HG03521 (cell line): Measurements from ENCODE around the gene ZNRF4.

Experiments used
- ATAC-seq: cut with Tn5 transposase; IDR thresholded peaks from one replicate; pipeline ENCODE4 v1.9.1; 2021; ENCODE audit warnings: mild to moderate bottlenecking, moderate library complexity; ENCODE audit not compliant: unreplicated experiment

The ZNRF4 gene

GRCh38 chr19:5440299-5440698 is 14.9 kb upstream of the ZNRF4 start:
- no peak for ATAC-seq

DNA sequence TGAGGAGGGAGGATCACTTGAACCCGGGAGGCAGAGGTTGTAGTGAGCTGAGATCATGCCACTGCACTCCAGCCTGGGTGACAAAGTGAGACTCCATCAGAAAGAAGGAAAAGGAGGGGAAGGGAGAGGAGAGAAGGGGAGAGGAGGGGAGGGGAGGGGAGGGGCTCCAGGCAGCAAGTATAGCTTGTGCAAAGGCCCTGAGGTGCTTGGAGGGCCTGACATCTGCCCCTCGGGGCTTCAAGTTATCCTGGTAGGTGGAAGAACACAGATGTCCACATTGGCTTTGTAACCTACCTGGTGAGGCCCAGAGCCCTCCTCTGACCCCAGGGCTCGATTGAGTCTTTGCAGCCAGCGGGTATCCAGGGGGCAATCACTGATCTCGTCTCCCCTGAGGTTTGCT is 11.5 kb upstream of the ZNRF4 start:
- ATAC-seq = no peak

DNA sequence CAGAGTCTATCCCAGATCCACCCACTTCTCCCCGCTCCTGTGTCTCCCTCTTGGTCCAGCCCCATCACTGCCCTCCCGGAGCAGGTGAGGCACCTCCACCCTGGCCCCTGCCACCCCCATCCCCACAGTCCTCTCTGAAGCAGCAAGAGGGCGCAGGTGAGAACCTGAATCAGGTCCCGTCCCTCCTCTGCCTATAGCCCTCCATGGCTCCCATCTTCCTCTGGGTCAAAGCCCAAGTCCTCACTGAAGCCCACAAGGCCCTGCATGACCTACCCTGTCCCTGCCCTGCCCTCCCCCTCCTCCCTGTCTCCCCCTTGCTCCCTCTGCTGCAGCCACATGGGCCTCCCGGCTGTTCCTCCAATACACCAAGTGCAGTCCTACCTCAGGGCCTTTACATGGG is 10.8 kb upstream of the ZNRF4 start:
- ATAC-seq = no peak

GRCh38 chr19:5445071-5445470 is 10.1 kb upstream of the ZNRF4 start:
- ATAC-seq = no peak

DNA sequence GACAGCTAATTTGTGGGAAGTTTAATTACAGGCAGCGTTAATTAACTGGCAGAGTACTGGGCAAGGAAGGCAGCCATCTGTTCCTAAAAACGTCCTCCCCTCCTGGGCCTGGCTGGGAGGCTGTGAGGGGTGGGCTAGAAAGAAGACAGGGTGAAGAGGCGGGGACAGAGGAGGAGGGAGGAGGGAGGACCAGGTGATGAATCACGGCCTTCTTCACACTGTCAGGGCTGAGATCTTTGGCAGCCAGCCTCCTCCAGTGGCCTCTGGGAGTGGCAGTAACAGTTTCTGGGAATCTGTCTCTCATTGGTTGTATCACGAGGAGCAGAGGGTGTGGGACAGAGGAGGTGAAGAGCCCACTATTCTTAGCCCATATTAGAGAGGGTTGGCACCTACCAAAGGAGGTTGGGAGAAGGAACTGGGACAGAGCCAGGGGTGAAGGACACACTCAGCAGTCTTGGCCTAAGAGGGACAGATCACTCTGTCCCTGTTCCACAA is 9.6 kb upstream of the ZNRF4 start:
- ATAC-seq = no peak

- no peak for ATAC-seq
Measured at GRCh38 chr19:5447700-5448311, 7.4 kb upstream of the ZNRF4 start.

GRCh38 chr19:5448374-5448773 is 6.8 kb upstream of the ZNRF4 start:
- no peak for ATAC-seq

GRCh38 chr19:5450482-5451126 is 4.6 kb upstream of the ZNRF4 start:
- ATAC-seq = no peak

- ATAC-seq = no peak
Measured at GRCh38 chr19:5451494-5451893, 3.7 kb upstream of the ZNRF4 start.

- ATAC-seq = no peak
Measured at GRCh38 chr19:5452594-5453565, 2.3 kb upstream of the ZNRF4 start.

DNA sequence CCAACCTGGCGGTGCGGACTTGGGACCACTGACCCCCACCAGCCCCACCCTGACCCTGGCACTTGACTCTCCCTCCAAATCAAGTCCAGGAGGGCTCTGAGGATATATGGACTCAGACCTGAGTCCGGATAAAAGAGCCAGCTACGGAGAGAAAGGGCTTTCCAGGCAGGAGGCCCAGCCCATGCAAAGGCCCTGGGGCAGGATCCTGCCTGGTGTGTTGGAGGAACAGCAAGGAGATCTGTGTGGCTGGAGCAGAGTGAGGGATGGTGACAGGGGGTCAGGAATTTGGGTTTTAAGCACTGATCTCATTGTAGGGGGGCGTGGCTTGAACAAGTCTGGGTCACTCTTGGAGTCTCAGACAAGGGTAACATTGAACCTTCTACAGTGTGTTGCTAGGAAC is 474 bp upstream of the ZNRF4 start:
- ATAC-seq = no peak

- ATAC-seq = no peak
Measured at GRCh38 chr19:5456130-5456840, 1.1 kb downstream of the ZNRF4 start.

DNA sequence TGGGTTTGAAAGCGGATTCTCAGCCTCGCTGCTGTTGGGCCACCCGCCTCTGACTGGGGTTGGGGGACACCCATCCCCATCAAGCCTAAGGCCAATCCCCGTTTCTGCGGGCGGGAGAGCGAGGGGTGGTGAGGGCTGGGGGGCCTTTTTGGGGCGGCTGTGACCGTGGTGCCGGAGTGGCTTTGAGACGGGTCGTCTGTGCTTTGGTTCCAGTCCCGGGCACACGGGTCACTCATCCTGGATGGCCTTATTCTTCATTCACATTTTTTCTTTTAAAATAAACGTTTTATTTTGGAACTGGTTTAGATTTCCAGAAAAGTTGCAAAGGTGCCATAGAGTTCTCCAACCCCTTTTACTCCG is 1.6 kb downstream of the ZNRF4 start:
- no peak for ATAC-seq

DNA sequence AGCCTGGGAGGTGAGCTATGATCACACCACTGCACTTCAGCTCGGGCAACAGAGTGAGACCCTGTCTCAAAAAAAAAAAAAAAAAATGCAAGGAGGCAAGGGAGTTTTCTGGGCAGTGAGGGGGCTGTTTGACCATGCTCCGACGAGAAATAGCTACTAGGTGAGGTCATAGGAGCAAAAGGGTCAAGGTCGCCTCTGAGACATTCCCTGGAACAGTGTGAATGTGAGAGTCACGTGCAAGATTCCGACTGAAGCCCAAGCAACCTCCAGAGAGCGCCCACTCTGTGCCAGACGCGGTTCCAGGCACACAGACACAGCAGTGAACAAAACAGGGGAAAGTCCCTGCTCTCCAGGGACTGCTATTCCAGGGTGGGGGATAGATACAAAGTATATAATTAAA is 2.5 kb downstream of the ZNRF4 start:
- ATAC-seq = no peak

- ATAC-seq = no peak
Measured at GRCh38 chr19:5458420-5458819, 3.2 kb downstream of the ZNRF4 start.

GRCh38 chr19:5459360-5459759 is 4.1 kb downstream of the ZNRF4 start:
- no peak for ATAC-seq

GRCh38 chr19:5460748-5461147 is 5.5 kb downstream of the ZNRF4 start:
- ATAC-seq = no peak

DNA sequence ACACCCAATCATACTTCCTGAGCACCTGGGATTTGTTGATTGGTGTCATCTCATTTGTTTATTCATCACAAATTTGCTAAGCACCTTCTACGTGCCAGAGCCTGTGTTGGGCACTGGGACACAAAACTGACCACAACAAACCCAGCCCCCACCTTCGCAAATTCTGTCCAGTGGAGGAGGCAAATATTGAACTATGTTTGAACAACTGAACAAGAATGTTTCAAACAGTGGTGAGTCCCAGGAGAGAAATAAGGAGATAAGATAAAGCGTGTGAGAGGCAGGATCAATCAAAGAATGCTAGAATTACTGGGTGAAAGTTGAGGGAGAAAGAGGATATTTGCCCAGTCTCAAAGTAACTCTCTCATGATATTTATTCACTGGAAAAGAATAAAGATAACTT is 8.7 kb downstream of the ZNRF4 start:
- ATAC-seq = no peak

DNA sequence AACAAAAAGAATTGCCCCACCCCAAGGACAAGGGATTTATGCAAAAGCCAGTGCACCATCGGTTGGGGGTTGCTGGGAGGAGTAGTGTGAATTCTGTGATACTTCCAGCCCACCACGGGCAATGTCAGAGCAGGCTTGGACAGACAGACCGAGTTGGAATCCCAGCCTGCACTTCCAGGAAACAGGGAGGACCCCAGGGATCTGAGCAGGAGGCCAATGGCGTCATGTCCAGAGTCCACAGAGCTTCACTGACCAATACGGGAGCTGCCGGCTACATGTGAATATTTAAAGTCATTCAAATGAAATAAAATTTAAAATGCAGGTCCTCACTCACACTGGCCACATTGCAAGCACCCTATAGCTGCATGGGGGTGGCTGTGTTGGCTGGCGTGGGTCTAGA is 10.9 kb downstream of the ZNRF4 start:
- ATAC-seq = no peak

DNA sequence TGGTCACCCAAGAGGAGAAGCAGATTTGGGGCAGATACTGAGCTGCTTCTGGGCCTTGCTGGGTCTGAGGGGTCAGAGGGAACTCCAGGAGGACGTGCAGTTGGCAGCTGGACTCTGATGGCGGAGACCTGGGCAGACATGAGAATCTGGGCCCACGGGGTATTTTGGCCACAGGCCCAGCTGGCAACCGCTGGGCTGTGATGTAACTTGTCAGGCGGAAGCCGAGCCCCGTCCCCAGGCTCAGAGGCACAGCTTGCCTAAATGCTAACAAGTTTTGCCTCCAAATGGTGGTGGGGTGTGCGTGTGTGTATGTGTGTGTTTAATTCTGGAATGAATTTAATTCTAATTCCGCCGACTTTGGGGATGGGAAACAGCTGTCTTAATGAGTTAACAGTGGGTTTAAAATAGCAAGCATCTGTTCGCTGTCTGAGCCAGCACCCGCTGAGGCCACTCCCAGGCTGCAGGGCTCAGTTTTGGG is 11.6 kb downstream of the ZNRF4 start:
- no peak for ATAC-seq

DNA sequence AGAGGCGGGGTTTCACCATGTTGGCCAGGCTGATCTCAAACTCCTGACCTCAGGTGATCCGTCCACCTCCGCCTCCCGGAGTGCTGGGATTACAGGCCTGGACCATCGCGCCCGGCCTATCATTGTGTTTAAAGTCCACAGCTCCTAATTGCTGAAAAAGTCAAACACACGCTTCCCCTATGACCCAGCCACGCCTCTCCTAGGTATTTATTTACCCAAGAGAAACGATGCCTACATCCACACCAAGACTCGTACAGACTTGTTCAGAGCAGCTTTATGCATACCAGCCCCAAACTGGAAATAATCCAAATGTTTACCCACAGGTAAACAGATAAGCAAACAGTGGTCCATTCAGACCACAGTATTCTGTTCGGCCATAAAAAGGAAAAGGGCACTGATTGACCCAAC is 15.1 kb downstream of the ZNRF4 start:
- no peak for ATAC-seq
